HCT116 (cell line): ENCODE results near the gene TMEM115.

Experiments used
- CTCF ChIP-seq, 3 experiments: fragments of 200-600 bp in 1 of 3; sonication (generic) in 1 of 3; IDR thresholded peaks in 2 of 3; conservative IDR thresholded peaks in 1 of 3; 2 replicates each; pipeline ENCODE4 v1.5.1; 2012 to 2017; ENCODE audit warnings: low read depth in 2 of 3, low read length in 2 of 3, antibody characterized with exemption in 1 of 3, borderline replicate concordance in 1 of 3, control low read depth in 1 of 3, mild to moderate bottlenecking in 1 of 3, mixed read lengths in 1 of 3, mixed run types in 1 of 3, moderate library complexity in 1 of 3; ENCODE audit not compliant: insufficient read depth in 1 of 3
- EZH2 ChIP-seq: fragments of 200-600 bp; sonication (generic); IDR thresholded peaks from 2 replicates; pipeline ENCODE4 v1.6.1; 2017; ENCODE audit warnings: antibody characterized with exemption, mixed run types
- JUND ChIP-seq: IDR thresholded peaks from 2 replicates; pipeline ENCODE4 v1.6.1; 2012
- POLR2A ChIP-seq: IDR thresholded peaks from 2 replicates; pipeline ENCODE4 v1.7.0; 2011; ENCODE audit warnings: borderline replicate concordance; ENCODE audit not compliant: insufficient read depth, insufficient read length; ENCODE audit errors: extremely low read depth
- POLR2AphosphoS5 ChIP-seq: IDR thresholded peaks from 2 replicates; pipeline ENCODE4 v1.6.1; 2011; ENCODE audit warnings: mild to moderate bottlenecking, low read depth, low read length, moderate library complexity
- TF ChIP-seq, protein P1 (sequence below): IDR thresholded peaks from 2 replicates; pipeline ENCODE4 v1.6.1; 2012

DNA sequence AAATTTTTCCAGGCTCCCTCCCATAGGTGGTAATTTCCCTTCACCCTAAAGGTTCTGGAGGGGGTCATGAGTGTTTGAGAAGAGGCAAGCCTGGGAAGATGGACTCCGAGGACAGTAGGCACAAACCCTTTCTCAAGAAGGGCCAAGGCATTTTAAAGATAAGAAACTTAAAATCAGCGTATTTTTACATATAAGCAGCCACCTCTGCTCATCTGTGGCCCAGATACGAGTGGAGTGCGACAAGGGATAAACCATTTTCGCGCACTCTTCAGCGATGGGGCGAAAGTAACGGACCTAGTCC is 19.2 kb downstream of the TMEM115 start:
- TF ChIP-seq POLR2A (no peak), POLR2AphosphoS5 (no peak), CTCF (IDR thresholded peaks at IDR 0.05 in 2 of 3, conservative IDR thresholded peaks at IDR 0.05 in 1 of 3; ENCODE audit: borderline replicate concordance in 1 of 3, insufficient read depth in 1 of 3, low read depth in 2 of 3, low read length in 2 of 3) (no peak), EZH2 (no peak), JUND (no peak)
- TF ChIP-seq, protein P1, sequence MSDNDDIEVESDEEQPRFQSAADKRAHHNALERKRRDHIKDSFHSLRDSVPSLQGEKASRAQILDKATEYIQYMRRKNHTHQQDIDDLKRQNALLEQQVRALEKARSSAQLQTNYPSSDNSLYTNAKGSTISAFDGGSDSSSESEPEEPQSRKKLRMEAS, result no peak
